Stomach (tissue), 9 donors: Measurements from ENCODE around the gene CBLN1. TPM values are rescaled to one million over a fixed set of nuclear protein-coding genes. Genes with fewer than 3 reads are reported as not detected.

Source experiments
- DNase-seq, 2 donors: peaks; one replicate each; pipeline versions ENCODE4 v3.0.0 to v3.0.0-alpha.2; 2013 to 2019
- H3K27ac ChIP-seq, 5 donors: fragments of 200-600 bp in 4 of 5; sonication (generic) in 4 of 5; one replicate each; pipeline ENCODE4 v1.5.1; 2013 to 2019; ENCODE audit warnings: mild to moderate bottlenecking in 1 of 5, moderate library complexity in 1 of 5
- H3K27me3 ChIP-seq, 3 donors: fragments of 200-600 bp; sonication (generic); one replicate each; pipeline ENCODE4 v1.5.1; 2017 to 2019; ENCODE audit warnings: mixed run types in 1 of 3
- H3K36me3 ChIP-seq, 4 donors: fragments of 200-600 bp; sonication (generic); 1 replicate in 3 of 4; 2 replicates in 1 of 4; pipeline ENCODE4 v1.5.1; 2016 to 2019
- H3K4me1 ChIP-seq, 4 donors: fragments of 200-600 bp; sonication (generic); one replicate each; pipeline ENCODE4 v1.5.1; 2016 to 2019
- H3K4me3 ChIP-seq, 4 donors: fragments of 200-600 bp; sonication (generic) in 3 of 4; one replicate each; pipeline ENCODE4 v1.5.1; 2016 to 2019; ENCODE audit warnings: mild to moderate bottlenecking in 1 of 4
- H3K9me3 ChIP-seq, 4 donors: fragments of 200-600 bp; sonication (generic); one replicate each; pipeline ENCODE4 v1.5.1; 2016 to 2019
- EP300 ChIP-seq: sonication (generic); formaldehyde crosslinking; IDR thresholded peaks from one replicate; pipeline ENCODE4 v1.6.1; 2017; ENCODE audit warnings: antibody characterized with exemption
- POLR2A ChIP-seq, 4 donors: fragments of 450-650 bp; IDR thresholded peaks; one replicate each; pipeline ENCODE4 v1.6.1; 2016; ENCODE audit warnings: antibody characterized with exemption in 4 of 4, control low read depth in 2 of 4, mild to moderate bottlenecking in 1 of 4, moderate library complexity in 1 of 4
- POLR2AphosphoS5 ChIP-seq, 3 donors: sonication (generic); formaldehyde crosslinking; IDR thresholded peaks; one replicate each; pipeline ENCODE4 v1.6.1; 2016; ENCODE audit warnings: antibody characterized with exemption in 3 of 3
- WGBS, 5 donors: extraction: QIAGEN DNeasy Blood & Tissue Kit in 3 of 5; methylation state at CpG; one replicate each; pipeline versions ENCODE4 v1.1.5 to v1.1.7; 2013 to 2018; 5-methylcytosine and 5-hydroxymethylcytosine counted together
- intact Hi-C: fragments of 100-400 bp; cut with DNase I; formaldehyde crosslinking; loops from one replicate; pipeline ENCODE4 v1.15.1; 2023; ENCODE audit warnings: low total_unique reads
- polyA plus RNA-seq, 3 donors: library from polyadenylated mRNA; stranded (reverse); fragments of 200-250 nt; gene quantifications; one replicate each; pipeline ENCODE4 v1.2.3, GENCODE V29; 2013
- total RNA-seq, 5 donors: library from RNA; depleted of rRNA; stranded (reverse); fragments of >200 nt; gene quantifications; one replicate each; pipeline versions ENCODE4 v1.1.0 to v1.2.3, GENCODE V29; 2014 to 2016
- TF ChIP-seq, protein P1 (sequence below), 7 experiments: fragments of 450-650 bp in 4 of 7; fragments of 200-600 bp in 3 of 7; sonication (generic) in 3 of 7; IDR thresholded peaks; one replicate each; pipeline ENCODE4 v1.5.1; 2016 to 2019; ENCODE audit warnings: antibody characterized with exemption in 7 of 7, control low read depth in 2 of 7, mild to moderate bottlenecking in 1 of 7
- donor health status: healthy with polysubstance abuse.
- donor health status: Bipolar disorder and iron deficiency.
- donor health status: healthy.

The CBLN1 gene
- total and polyA plus RNA-seq, 8 donors: 0.19 to 2.2 (median 0.72) TPM; not detected in 5

DNA sequence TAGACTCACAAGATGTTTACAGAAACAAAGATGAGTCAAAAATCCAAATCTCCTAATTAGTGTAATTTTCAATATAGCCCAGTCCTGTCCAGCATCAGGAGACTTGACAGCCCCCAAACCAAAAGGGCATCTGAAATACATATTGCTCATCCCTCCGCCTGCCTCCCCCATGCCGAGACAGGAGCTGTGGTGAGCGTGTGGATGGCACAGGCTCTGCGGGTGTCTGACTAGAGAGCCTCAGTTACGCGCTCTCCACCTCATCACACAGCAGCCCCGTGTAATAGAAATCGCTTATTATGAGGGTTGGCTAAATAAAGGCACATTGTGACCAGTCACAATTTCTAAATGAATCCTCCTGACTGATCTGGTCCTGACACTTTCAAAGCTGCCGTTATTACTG, 43.1 kb upstream of the CBLN1 start:
- Histone ChIP-seq H3K9me3 (peaks cover 0 to 10% (median 0%) of the 10 kb centered on the region in 4 donors), H3K4me1 (no peaks in the 10 kb centered on the region), H3K4me3 (no peak overlapping the region), H3K27ac (no peak overlapping the region), H3K36me3 (no peaks in the 10 kb centered on the region), H3K27me3 (peaks cover 0 to 15% (median 0%) of the 10 kb centered on the region in 3 donors)
- intact Hi-C loops: no loop called here
- no peak for DNase-seq
- 89 to 92% (median 90%) methylated on average over 9 of the region's 9 CpGs for WGBS, 5 donors
- TF ChIP-seq EP300: no peak
- no peak for TF ChIP-seq POLR2A (IDR thresholded peaks at IDR 0.05)
- TF ChIP-seq, protein P1, sequence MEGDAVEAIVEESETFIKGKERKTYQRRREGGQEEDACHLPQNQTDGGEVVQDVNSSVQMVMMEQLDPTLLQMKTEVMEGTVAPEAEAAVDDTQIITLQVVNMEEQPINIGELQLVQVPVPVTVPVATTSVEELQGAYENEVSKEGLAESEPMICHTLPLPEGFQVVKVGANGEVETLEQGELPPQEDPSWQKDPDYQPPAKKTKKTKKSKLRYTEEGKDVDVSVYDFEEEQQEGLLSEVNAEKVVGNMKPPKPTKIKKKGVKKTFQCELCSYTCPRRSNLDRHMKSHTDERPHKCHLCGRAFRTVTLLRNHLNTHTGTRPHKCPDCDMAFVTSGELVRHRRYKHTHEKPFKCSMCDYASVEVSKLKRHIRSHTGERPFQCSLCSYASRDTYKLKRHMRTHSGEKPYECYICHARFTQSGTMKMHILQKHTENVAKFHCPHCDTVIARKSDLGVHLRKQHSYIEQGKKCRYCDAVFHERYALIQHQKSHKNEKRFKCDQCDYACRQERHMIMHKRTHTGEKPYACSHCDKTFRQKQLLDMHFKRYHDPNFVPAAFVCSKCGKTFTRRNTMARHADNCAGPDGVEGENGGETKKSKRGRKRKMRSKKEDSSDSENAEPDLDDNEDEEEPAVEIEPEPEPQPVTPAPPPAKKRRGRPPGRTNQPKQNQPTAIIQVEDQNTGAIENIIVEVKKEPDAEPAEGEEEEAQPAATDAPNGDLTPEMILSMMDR (IDR thresholded peaks at IDR 0.05): no peak
- no peak for TF ChIP-seq POLR2AphosphoS5 (IDR thresholded peaks at IDR 0.05)

DNA sequence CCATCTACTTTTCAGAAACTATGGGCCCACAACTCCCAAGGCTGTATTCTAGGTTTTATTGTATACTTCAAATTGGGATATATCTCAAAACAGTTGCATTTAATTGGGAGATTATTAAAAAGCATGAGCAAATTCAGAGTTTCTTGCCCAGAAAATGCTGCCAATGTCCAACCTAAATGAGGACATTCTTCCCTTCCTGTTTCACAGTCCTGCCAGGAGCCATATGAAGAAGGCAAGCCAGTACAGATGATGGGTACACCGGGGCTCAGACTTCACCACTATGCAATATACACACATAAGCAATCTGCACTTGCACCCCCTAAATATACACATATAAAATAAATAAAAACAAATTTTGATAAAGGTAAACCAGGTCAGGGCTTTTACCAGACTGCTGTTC, 34.0 kb upstream of the CBLN1 start:
- WGBS, 5 donors: 80 to 94% (median 92%) methylated on average over 1 of the region's 1 CpG

DNA sequence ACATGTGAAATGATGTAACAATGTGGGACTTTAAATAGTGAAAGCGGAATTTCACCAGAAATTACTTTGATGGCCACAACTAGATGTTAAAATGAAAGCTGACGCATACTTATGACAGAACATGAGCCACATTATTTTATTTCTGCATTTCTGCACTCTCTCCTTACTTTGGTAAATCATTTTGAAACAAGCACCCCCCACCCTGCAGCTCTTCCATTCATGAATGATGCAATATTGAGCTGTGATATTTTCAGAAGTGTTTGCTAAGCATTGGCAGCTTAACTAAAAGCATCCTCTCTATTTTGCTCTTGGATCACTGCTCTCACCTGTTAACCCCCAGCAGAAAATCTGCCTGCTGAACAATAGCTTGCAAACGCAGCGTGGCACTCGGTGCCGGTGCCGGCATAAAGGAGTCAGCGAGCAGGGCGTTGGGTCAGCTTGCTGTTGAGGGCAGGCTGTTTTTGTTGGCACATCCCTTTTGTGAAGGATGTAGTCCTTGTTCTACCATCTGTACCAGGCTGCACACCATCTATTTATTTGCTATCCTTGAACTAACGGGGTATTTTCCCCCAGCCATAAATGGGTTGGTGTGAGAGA, 30.8 kb upstream of the CBLN1 start:
- DNase-seq: no peak
- H3K36me3 ChIP-seq: no peaks in the 10 kb centered on the region
- intact Hi-C loops: no loop called here
- H3K27me3 ChIP-seq: peaks cover 0 to 25% (median 0%) of the 10 kb centered on the region in 3 donors
- no peak for TF ChIP-seq POLR2AphosphoS5 (IDR thresholded peaks at IDR 0.05)
- TF ChIP-seq POLR2A (IDR thresholded peaks at IDR 0.05): no peak
- TF ChIP-seq, protein P1 (IDR thresholded peaks at IDR 0.05): no peak
- no peak for TF ChIP-seq EP300
- no peak overlapping the region for H3K4me3 ChIP-seq
- no peaks in the 10 kb centered on the region for H3K9me3 ChIP-seq
- WGBS, 5 donors: 40 to 71% (median 50%) methylated on average over 8 to 10 of the region's 10 CpGs
- H3K4me1 ChIP-seq: no peaks in the 10 kb centered on the region
- no peak overlapping the region for H3K27ac ChIP-seq

More for the DNA sequence above, 34.0 kb upstream of the CBLN1 start:
- no peak for DNase-seq
- Histone ChIP-seq H3K4me3 (no peak overlapping the region), H3K27me3 (peaks cover 0 to 23% (median 0%) of the 10 kb centered on the region in 3 donors), H3K36me3 (no peaks in the 10 kb centered on the region), H3K4me1 (no peaks in the 10 kb centered on the region), H3K27ac (no peak overlapping the region), H3K9me3 (peaks cover 0 to 13% (median 0%) of the 10 kb centered on the region in 4 donors)
- TF ChIP-seq POLR2A (IDR thresholded peaks at IDR 0.05): no peak
- TF ChIP-seq, protein P1 (IDR thresholded peaks at IDR 0.05): no peak
- TF ChIP-seq EP300: no peak
- TF ChIP-seq POLR2AphosphoS5 (IDR thresholded peaks at IDR 0.05): no peak
- intact Hi-C loops: no loop called here

DNA sequence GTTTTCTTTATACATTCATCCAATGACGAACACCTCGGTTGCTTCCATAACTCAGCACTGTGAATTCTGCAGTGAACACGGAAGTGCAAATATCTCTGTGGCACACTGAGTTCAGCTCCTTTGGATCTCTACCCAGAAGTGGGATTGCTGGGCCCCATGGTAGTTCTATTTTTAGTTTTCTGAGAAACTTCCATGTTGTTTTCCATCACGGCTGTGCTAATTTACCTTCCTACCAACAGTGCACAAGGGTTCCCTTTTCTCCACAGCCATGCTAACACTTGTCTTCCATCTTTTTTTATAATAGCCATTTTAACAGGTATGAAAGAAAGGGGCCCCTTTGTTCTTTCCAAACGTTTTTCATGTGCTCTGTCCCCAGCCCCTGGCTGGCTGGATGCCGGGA, 30.2 kb upstream of the CBLN1 start:
- intact Hi-C loops: no loop called here
- WGBS, 5 donors: 68 to 75% (median 74%) methylated on average over 6 of the region's 6 CpGs

More for the DNA sequence above, 30.2 kb upstream of the CBLN1 start:
- H3K9me3 ChIP-seq: no peaks in the 10 kb centered on the region
- TF ChIP-seq, protein P1 (IDR thresholded peaks at IDR 0.05): no peak
- TF ChIP-seq EP300 (no peak), POLR2A (IDR thresholded peaks at IDR 0.05) (no peak), POLR2AphosphoS5 (IDR thresholded peaks at IDR 0.05) (no peak)
- H3K4me1 ChIP-seq: no peaks in the 10 kb centered on the region
- H3K27me3 ChIP-seq: peaks cover 0 to 31% (median 0%) of the 10 kb centered on the region in 3 donors
- DNase-seq: no peak
- no peak overlapping the region for H3K4me3 ChIP-seq
- no peaks in the 10 kb centered on the region for H3K36me3 ChIP-seq
- no peak overlapping the region for H3K27ac ChIP-seq
